Measurements from ENCODE around the gene GOLGA6L2. TPM values are rescaled to one million over a fixed set of nuclear protein-coding genes. Genes with fewer than 3 reads are reported as not detected.

Gene GOLGA6L2
- not detected in 2 replicates for total RNA-seq

DNA sequence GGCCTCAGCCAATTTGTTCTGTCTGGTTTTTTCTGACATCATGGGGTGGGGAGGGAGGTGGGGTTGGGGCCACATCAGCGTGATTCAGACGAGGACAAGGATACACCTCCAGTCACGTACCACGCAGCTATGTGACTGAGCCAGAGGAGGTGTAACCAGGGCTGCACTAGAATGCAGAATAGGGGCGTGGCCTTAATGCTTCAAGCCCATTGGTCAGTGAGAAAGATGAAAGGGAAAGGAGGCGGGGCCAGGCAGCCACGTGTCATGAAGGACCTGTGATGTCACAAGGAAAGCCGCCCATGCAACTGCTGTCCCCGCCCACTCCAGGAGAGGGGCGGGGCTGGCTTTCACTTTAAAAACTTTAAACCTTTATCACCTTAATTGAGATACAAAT lies at the start of gene GOLGA6L2:
GOLGA6L2 (minus strand) TSS at position 137 of the 394 bp plus-strand sequence; CDS start at position 75, 62 bp downstream.

Other genes with a start within 250 kb of the GOLGA6L2 start
- not detected in 2 replicates for gene GOLGA6L26, start 113.0 kb downstream of the GOLGA6L2 start, total RNA-seq
- gene GOLGA8S, start 92.5 kb downstream of the GOLGA6L2 start, total RNA-seq, result 0.05 TPM in 1 of 2 replicates, not detected in the other
- gene MKRN3, start 118.4 kb upstream of the GOLGA6L2 start, total RNA-seq, result under 0.01 TPM in 1 of 2 replicates, not detected in the other
- 2.1 and 3.4 TPM in 2 replicates for gene MAGEL2, start 200.6 kb upstream of the GOLGA6L2 start, total RNA-seq
- 62.5 and 94.7 TPM in 2 replicates for gene NDN, start 240.1 kb upstream of the GOLGA6L2 start, total RNA-seq

All from smooth muscle cell of the umbilical artery (primary cell).